ENCODE measurements around the gene LTBP4. TPM values are rescaled to one million over a fixed set of nuclear protein-coding genes. Genes with fewer than 3 reads are reported as not detected.
A peak's percentile ranks its signal among the peaks of the same experiment; 100 is the strongest.

The LTBP4 gene
- total RNA-seq, 4 donors from 2014 or later = 43.5 to 249 (median 65.5) TPM

DNA sequence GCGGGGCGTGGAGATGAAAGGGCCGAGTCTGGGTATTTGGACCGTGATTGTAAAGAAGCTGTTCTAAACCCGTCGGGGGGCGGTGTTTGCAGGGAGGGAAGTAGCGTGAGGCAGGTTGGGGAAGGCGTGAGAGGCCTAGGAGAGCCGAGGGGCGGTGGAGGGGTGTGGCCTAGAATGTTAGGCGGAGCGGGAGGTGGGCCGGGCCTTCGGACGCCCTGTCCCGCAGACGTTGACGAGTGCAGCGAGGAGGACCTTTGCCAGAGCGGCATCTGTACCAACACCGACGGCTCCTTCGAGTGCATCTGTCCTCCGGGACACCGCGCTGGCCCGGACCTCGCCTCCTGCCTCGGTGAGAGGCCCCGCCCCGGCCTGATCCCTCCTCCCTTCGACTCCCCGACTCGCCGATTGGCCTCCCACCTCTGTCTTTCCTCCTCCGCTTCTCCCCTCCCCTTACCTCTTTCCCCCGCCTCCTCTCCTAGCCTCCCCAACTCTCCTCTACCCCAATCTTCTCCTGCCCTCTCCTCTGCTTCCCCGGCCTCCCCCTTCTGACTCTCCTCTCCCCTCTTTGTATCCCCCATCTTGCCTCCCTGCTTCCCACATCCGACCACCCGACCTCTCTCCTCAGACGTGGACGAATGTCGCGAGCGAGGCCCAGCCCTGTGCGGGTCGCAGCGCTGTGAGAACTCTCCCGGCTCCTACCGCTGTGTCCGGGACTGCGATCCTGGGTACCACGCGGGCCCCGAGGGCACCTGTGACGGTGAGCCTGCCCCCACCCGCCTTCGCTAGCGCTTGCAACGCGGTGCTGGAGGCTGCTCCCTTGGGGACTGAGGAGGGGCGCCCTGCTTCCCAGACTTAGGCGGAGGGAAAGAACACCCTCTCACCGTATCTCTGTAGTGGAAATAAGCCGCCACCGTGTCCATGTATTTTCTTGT is 12.8 kb downstream of the LTBP4 start:
- no peaks in the 10 kb centered on the region for H3K9me3 ChIP-seq
- intact Hi-C loops (cut with DNase I) = no loop called here
- 2 to 11% methylated on average over 46 to 64 of the region's 67 CpGs for WGBS, 2 donors
- peaks cover 28 to 83% (median 30%) of the 10 kb centered on the region in 3 donors for H3K4me1 ChIP-seq
- TF ChIP-seq POLR2A (IDR thresholded peaks at IDR 0.05) = peak in 3 of 4 donors; percentile 22 to 61 (median 56)
- TF ChIP-seq, protein P1, sequence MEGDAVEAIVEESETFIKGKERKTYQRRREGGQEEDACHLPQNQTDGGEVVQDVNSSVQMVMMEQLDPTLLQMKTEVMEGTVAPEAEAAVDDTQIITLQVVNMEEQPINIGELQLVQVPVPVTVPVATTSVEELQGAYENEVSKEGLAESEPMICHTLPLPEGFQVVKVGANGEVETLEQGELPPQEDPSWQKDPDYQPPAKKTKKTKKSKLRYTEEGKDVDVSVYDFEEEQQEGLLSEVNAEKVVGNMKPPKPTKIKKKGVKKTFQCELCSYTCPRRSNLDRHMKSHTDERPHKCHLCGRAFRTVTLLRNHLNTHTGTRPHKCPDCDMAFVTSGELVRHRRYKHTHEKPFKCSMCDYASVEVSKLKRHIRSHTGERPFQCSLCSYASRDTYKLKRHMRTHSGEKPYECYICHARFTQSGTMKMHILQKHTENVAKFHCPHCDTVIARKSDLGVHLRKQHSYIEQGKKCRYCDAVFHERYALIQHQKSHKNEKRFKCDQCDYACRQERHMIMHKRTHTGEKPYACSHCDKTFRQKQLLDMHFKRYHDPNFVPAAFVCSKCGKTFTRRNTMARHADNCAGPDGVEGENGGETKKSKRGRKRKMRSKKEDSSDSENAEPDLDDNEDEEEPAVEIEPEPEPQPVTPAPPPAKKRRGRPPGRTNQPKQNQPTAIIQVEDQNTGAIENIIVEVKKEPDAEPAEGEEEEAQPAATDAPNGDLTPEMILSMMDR (IDR thresholded peaks at IDR 0.05) = no peak
- DNase-seq = peak; percentile 48
- H3K36me3 ChIP-seq = peaks cover 0 to 37% (median 0%) of the 10 kb centered on the region in 3 donors
- H3K4me3 ChIP-seq = peak overlapping the region; percentile 57 to 76 (median 71)
- H3K27me3 ChIP-seq = no peaks in the 10 kb centered on the region
- H3K27ac ChIP-seq = peak overlapping the region; percentile 90 to 95 (median 94)

DNA sequence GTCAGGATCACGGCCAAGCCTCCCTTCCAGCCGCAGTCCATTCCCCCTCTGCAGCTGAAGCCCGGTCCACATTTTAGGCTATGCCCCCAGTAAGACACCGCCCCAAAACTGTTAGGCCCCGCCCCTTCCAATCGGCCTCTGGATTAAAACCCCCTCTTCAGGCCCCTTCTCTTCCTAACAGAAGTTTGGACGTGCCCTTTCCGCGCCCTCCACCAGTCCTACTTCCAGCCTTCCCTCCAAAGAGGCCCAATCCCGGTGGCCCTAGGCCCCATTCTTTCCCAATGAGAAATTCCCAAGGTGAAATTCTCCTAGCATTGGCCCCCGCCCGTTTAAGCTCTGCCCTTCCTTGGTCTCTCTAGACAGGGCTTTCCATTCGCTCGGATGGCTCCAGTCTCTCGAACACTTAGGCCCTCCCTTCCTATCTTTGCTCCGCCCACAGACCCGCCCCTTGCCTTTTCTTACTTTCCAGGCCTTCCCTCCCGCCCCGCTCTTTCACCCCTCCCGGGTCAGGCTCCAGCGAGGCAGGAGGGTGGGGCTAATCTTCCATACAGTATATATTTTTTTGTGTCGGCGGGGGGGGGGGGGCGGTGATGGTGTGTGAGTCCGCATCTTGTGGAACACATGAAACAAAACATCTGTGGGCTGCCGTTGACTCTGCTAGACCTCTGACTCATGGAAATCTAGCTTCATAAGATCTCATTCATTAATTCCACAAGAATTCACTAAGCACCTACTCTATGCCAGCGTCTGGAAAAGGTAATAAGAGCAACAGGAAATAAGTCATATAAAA is 13.6 kb downstream of the LTBP4 start:
- Histone ChIP-seq H3K4me1 (peaks cover 23 to 74% (median 26%) of the 10 kb centered on the region in 3 donors), H3K36me3 (peaks cover 0 to 45% (median 5%) of the 10 kb centered on the region in 3 donors), H3K27me3 (no peaks in the 10 kb centered on the region), H3K4me3 (peak overlapping the region; percentile 57 to 76 (median 71)), H3K9me3 (no peaks in the 10 kb centered on the region), H3K27ac (peak overlapping the region; percentile 90 to 95 (median 94))
- peak; percentile 27 for DNase-seq
- 4 to 21% methylated on average over 26 to 27 of the region's 27 CpGs for WGBS, 2 donors
- TF ChIP-seq, protein P1 (IDR thresholded peaks at IDR 0.05) = no peak
- TF ChIP-seq POLR2A (IDR thresholded peaks at IDR 0.05) = peak in 3 of 4 donors; percentile 26 to 57 (median 33)
- intact Hi-C loops (cut with DNase I) = no loop called here

DNA sequence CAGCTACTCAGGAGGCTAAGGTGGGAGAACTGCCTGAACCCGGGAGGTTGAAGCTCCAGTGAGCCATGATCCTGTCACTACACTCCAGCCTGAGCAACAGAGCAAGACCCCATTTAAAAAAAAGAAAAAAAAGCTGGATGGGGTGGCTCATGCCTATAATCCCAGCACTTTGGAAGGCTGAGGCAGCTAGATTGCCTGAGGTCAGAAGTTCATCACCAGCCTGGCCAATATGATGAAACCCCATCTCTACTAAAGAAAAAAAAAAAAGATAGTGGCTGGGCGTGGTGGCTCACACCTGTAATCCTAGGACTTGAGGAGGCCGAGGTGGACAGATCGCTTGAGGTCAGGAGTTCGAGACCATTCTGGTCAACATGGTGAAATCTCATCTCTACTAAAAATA is 15.0 kb downstream of the LTBP4 start:
- 57 to 73% methylated on average over 4 to 5 of the region's 5 CpGs for WGBS, 2 donors
- intact Hi-C loops (cut with DNase I) = no loop called here
- Histone ChIP-seq H3K9me3 (no peaks in the 10 kb centered on the region), H3K4me1 (peaks cover 13 to 61% (median 16%) of the 10 kb centered on the region in 3 donors), H3K27me3 (no peaks in the 10 kb centered on the region), H3K27ac (peak overlapping the region in 2 of 4 donors; percentile 95), H3K36me3 (peaks cover 5 to 59% (median 12%) of the 10 kb centered on the region in 3 donors), H3K4me3 (no peak overlapping the region)
- TF ChIP-seq, protein P1 (IDR thresholded peaks at IDR 0.05) = no peak
- no peak for TF ChIP-seq POLR2A (IDR thresholded peaks at IDR 0.05)
- no peak for DNase-seq

- no peak for TF ChIP-seq POLR2A (IDR thresholded peaks at IDR 0.05)
- TF ChIP-seq, protein P1 (IDR thresholded peaks at IDR 0.05) = no peak
- Histone ChIP-seq H3K27ac (no peak overlapping the region), H3K4me3 (no peak overlapping the region), H3K36me3 (peaks cover 13 to 67% (median 14%) of the 10 kb centered on the region in 3 donors), H3K9me3 (no peaks in the 10 kb centered on the region), H3K4me1 (peaks cover 8 to 53% (median 12%) of the 10 kb centered on the region in 3 donors), H3K27me3 (no peaks in the 10 kb centered on the region)
- intact Hi-C loops (cut with DNase I) = no loop called here
- 95 to 100% methylated on average over 1 to 7 of the region's 17 CpGs for WGBS, 2 donors
- DNase-seq = no peak
Measured at GRCh38 chr19:40616941-40617340, 15.8 kb downstream of the LTBP4 start.
